Thoracic aorta (tissue), 2 donors: ENCODE data around the gene TREH. TPM values are rescaled to one million over a fixed set of nuclear protein-coding genes. Genes with fewer than 3 reads are reported as not detected.
A peak's percentile ranks its signal among the peaks of the same experiment; 100 is the strongest.

ENCODE experiments used
- ATAC-seq: fragments of 150-250 bp; one replicate; pipeline ENCODE4 v1.8.0; 2017; ENCODE audit warnings: low read depth; ENCODE audit not compliant: insufficient number of reproducible peaks, low FRiP score
- DNase-seq: peaks from one replicate; pipeline ENCODE4 v3.0.0-alpha.2; 2020; ENCODE audit warnings: low spot score
- H3K27ac ChIP-seq, 2 donors: fragments of 200-600 bp; sonication (generic); 1 replicate in 1 of 2; 2 replicates in 1 of 2; pipeline ENCODE4 v1.5.1; 2016; ENCODE audit warnings: mild to moderate bottlenecking in 2 of 2, moderate library complexity in 2 of 2
- H3K27me3 ChIP-seq: fragments of 200-600 bp; sonication (generic); replicated peaks from 2 replicates; pipeline ENCODE4 v1.6.0; 2016; ENCODE audit warnings: mild to moderate bottlenecking; ENCODE audit not compliant: insufficient read depth
- H3K36me3 ChIP-seq: fragments of 200-600 bp; sonication (generic); one replicate; pipeline ENCODE4 v1.5.1; 2016
- H3K4me1 ChIP-seq, 2 donors: fragments of 200-600 bp; sonication (generic); 1 replicate in 1 of 2; 2 replicates in 1 of 2; pipeline versions ENCODE4 v1.5.1 to v1.6.0; 2016; ENCODE audit warnings: low read depth in 2 of 2, mild to moderate bottlenecking in 1 of 2; ENCODE audit not compliant: control insufficient read depth in 1 of 2
- H3K4me3 ChIP-seq: fragments of 200-600 bp; sonication (generic); 2 replicates; pipeline ENCODE4 v1.5.1; 2016; ENCODE audit warnings: mild to moderate bottlenecking
- H3K9me3 ChIP-seq: fragments of 200-600 bp; sonication (generic); 2 replicates; pipeline ENCODE4 v1.5.1; 2016
- CTCF ChIP-seq: fragments of 200-600 bp; sonication (generic); IDR thresholded peaks from one replicate; pipeline ENCODE4 v1.5.1; 2019; ENCODE audit warnings: antibody characterized with exemption
- total RNA-seq, 2 donors: library from RNA; depleted of rRNA; stranded (reverse); fragments of >200 nt; gene quantifications; one replicate each; pipeline versions ENCODE4 v1.1.0 to v1.2.3, GENCODE V29; 2016

TREH gene
- total RNA-seq, 2 donors from 2014 or later, result not detected

- peaks cover 0 to 15% of the 10 kb centered on the region in 2 donors for H3K4me1 ChIP-seq
- no peaks in the 10 kb centered on the region for H3K27me3 ChIP-seq
- H3K27ac ChIP-seq, result peak overlapping the region in 1 of 2 donors; percentile 71
- no peak overlapping the region for H3K4me3 ChIP-seq
- H3K9me3 ChIP-seq, result no peaks in the 10 kb centered on the region
- ATAC-seq, result no peak
- H3K36me3 ChIP-seq, result peaks cover 38% of the 10 kb centered on the region
- no peak for TF ChIP-seq CTCF
- no peak for DNase-seq
Observed at GRCh38 chr11:118657709-118658428, 21.6 kb downstream of the TREH start.

GRCh38 chr11:118657238-118657637, 22.2 kb downstream of the TREH start:
- peaks cover 42% of the 10 kb centered on the region for H3K36me3 ChIP-seq
- H3K27me3 ChIP-seq, result no peaks in the 10 kb centered on the region
- TF ChIP-seq CTCF, result no peak
- ATAC-seq, result no peak
- peaks cover 0 to 15% of the 10 kb centered on the region in 2 donors for H3K4me1 ChIP-seq
- DNase-seq, result no peak
- H3K4me3 ChIP-seq, result no peak overlapping the region
- H3K27ac ChIP-seq, result no peak overlapping the region
- no peaks in the 10 kb centered on the region for H3K9me3 ChIP-seq

GRCh38 chr11:118656563-118657165, 22.8 kb downstream of the TREH start:
- H3K4me1 ChIP-seq, result peaks cover 0 to 15% of the 10 kb centered on the region in 2 donors
- ATAC-seq (no peak), DNase-seq (no peak)
- no peak overlapping the region for H3K27ac ChIP-seq
- no peaks in the 10 kb centered on the region for H3K9me3 ChIP-seq
- TF ChIP-seq CTCF, result no peak
- peaks cover 48% of the 10 kb centered on the region for H3K36me3 ChIP-seq
- no peak overlapping the region for H3K4me3 ChIP-seq
- H3K27me3 ChIP-seq, result no peaks in the 10 kb centered on the region

- DNase-seq, result no peak
- Histone ChIP-seq H3K4me1 (peaks cover 0 to 15% of the 10 kb centered on the region in 2 donors), H3K27me3 (no peaks in the 10 kb centered on the region), H3K36me3 (peaks cover 57% of the 10 kb centered on the region), H3K4me3 (no peak overlapping the region), H3K27ac (no peak overlapping the region), H3K9me3 (no peaks in the 10 kb centered on the region)
- TF ChIP-seq CTCF, result no peak
- no peak for ATAC-seq
Observed at GRCh38 chr11:118655486-118656190, 23.8 kb downstream of the TREH start.
